ENCODE data around the gene PPIF. TPM values are rescaled to one million over a fixed set of nuclear protein-coding genes. Genes with fewer than 3 reads are reported as not detected.

Gene PPIF
- total RNA-seq, 2 experiments from 2014 or later = 55.7 to 121 TPM

DNA sequence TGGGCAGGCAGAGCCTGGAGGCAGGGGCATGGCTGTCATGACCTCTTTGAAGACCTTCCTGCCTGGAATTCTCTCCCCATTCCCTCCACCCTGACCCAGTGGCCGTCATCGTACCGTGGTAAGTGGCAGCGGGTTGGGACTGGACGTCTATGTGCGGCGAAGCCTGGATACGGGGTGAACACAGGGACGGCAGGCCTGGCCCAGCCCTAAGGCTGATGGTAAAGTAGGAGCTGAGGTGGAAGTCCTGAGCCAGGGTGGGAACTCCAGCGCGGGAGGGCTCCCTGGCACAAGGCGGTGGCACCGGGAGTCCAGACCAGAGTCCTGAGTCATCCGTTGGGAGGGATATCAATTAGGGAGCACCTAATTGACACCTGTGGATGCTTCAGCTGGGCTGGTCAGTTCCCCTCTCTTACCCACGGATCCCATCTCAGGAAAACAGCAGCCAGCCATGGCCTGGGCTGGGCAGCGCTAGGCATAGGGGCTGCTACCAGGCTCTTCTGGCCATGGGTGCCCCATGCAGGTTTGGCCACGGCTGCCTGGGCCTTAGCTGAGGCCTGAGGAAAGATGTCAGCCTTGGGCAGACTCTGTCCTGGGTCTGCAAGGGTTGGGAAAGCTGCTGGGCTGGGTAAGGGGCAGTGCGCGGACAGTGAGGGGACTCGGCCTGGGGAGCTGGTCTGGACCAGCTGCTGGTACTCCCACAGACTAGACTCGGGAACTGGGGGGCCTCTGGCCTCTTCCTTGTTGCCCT lies 3.3 kb downstream of the PPIF start:
- Histone ChIP-seq H3K9me3 (ENCODE audit: low read length) (no peaks in the 10 kb centered on the region), H3K4me2 (ENCODE audit: low read length) (no peak overlapping the region), H3K9me2 (ENCODE audit: insufficient read depth, low read length) (no peaks in the 10 kb centered on the region), H3K4me3 (ENCODE audit: low read depth, low read length, poor library complexity, severe bottlenecking) (no peak overlapping the region), H2AFZ (ENCODE audit: low read length) (no peak overlapping the region), H3K4me1 (ENCODE audit: insufficient read depth, low read length, poor library complexity, severe bottlenecking) (peaks cover 21% of the 10 kb centered on the region), H3K36me3 (ENCODE audit: insufficient read depth, low read length) (peaks cover 75% of the 10 kb centered on the region), H4K20me1 (ENCODE audit: insufficient read depth, low read length) (peaks cover 13% of the 10 kb centered on the region), H3K27ac (ENCODE audit: low read depth, low read length, poor library complexity, severe bottlenecking) (no peak overlapping the region), H3K79me2 (ENCODE audit: insufficient read depth, low read depth, low read length) (peaks cover 25% of the 10 kb centered on the region)
- TF ChIP-seq, protein P1, sequence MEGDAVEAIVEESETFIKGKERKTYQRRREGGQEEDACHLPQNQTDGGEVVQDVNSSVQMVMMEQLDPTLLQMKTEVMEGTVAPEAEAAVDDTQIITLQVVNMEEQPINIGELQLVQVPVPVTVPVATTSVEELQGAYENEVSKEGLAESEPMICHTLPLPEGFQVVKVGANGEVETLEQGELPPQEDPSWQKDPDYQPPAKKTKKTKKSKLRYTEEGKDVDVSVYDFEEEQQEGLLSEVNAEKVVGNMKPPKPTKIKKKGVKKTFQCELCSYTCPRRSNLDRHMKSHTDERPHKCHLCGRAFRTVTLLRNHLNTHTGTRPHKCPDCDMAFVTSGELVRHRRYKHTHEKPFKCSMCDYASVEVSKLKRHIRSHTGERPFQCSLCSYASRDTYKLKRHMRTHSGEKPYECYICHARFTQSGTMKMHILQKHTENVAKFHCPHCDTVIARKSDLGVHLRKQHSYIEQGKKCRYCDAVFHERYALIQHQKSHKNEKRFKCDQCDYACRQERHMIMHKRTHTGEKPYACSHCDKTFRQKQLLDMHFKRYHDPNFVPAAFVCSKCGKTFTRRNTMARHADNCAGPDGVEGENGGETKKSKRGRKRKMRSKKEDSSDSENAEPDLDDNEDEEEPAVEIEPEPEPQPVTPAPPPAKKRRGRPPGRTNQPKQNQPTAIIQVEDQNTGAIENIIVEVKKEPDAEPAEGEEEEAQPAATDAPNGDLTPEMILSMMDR (conservative IDR thresholded peaks at IDR 0.05; ENCODE audit: low read length) = no peak
- no peak for TF ChIP-seq EZH2phosphoT487 (IDR thresholded peaks at IDR 0.05; ENCODE audit: borderline replicate concordance, low read depth, low read length)
- ChIA-PET POLR2A (interaction anchor here (0.6 to 0.7 kb wide), 2 partner anchors 268 to 1119 kb away, joined by 5 read pairs; no protein-coding TSS in a partner anchor), CTCF (ENCODE audit: unreplicated experiment) (interaction anchor here (0.6 kb wide), 1 partner anchor 420 kb away, joined by 3 read pairs; no protein-coding TSS in a partner anchor)
- DNase-seq (ENCODE audit: low spot score) = no peak
- intact Hi-C loops (cut with micrococcal nuclease; ENCODE audit: unreplicated experiment) = no loop called here
- BruUV-seq (replicated peaks) = no TSS peak

DNA sequence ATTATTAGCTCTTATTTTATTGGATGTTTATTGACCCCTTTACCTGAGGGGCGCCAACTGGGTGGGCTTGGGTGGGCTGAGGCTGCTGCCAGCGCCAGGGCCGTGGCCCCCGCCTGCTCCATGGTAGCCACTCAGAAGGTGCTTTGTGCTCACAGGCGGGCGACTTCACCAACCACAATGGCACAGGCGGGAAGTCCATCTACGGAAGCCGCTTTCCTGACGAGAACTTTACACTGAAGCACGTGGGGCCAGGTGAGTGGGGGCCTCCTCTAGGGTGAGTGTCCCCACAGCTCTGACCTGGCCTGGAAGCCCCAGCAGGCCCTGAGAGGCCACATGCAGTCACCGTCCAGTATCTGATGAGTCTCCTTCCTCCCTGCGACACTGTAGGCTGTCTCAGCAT lies 4.1 kb downstream of the PPIF start:
- Histone ChIP-seq H3K27ac (ENCODE audit: low read depth, low read length, poor library complexity, severe bottlenecking) (no peak overlapping the region), H3K9me2 (ENCODE audit: insufficient read depth, low read length) (no peaks in the 10 kb centered on the region), H3K4me2 (ENCODE audit: low read length) (no peak overlapping the region), H3K9me3 (ENCODE audit: low read length) (no peaks in the 10 kb centered on the region), H2AFZ (ENCODE audit: low read length) (no peak overlapping the region), H3K4me1 (ENCODE audit: insufficient read depth, low read length, poor library complexity, severe bottlenecking) (peaks cover 18% of the 10 kb centered on the region), H3K79me2 (ENCODE audit: insufficient read depth, low read depth, low read length) (peaks cover 25% of the 10 kb centered on the region), H3K36me3 (ENCODE audit: insufficient read depth, low read length) (peaks cover 82% of the 10 kb centered on the region), H3K4me3 (ENCODE audit: low read depth, low read length, poor library complexity, severe bottlenecking) (no peak overlapping the region), H4K20me1 (ENCODE audit: insufficient read depth, low read length) (peaks cover 13% of the 10 kb centered on the region)
- POLR2A ChIA-PET = interaction anchor here (0.6 to 0.7 kb wide), 3 partner anchors 269 to 1119 kb away, joined by 3 to 5 read pairs (median 5); no protein-coding TSS in a partner anchor
- no peak for DNase-seq (ENCODE audit: low spot score)
- no peak for TF ChIP-seq EZH2phosphoT487 (IDR thresholded peaks at IDR 0.05; ENCODE audit: borderline replicate concordance, low read depth, low read length)
- TF ChIP-seq, protein P1 (conservative IDR thresholded peaks at IDR 0.05; ENCODE audit: low read length) = no peak
- intact Hi-C loops (cut with micrococcal nuclease; ENCODE audit: unreplicated experiment) = no loop called here
- BruUV-seq (replicated peaks) = no TSS peak
- CTCF ChIA-PET (ENCODE audit: unreplicated experiment) = interaction anchor here (0.6 kb wide), 1 partner anchor 421 kb away, joined by 3 read pairs; no protein-coding TSS in a partner anchor
